Progenitor cell of endocrine pancreas (in vitro differentiated cells): ENCODE results near the gene FBXW10B. TPM values are rescaled to one million over a fixed set of nuclear protein-coding genes. Genes with fewer than 3 reads are reported as not detected.
"Not testable (repeated sequence)": the region's sequence is repeated elsewhere in the genome, so short reads cannot be mapped to it uniquely, and the experiment has no call there.

Source experiments
- DNase-seq: peaks from one replicate; pipeline ENCODE4 v3.0.0; 2021; ENCODE audit warnings: low spot score; ENCODE audit not compliant: unreplicated experiment
- H3K27ac Mint-ChIP-seq: 2 replicates; pipeline ENCODE4 v1.8.0; 2021; ENCODE audit warnings: mild to moderate bottlenecking, moderate library complexity, mixed read lengths
- H3K27me3 Mint-ChIP-seq: 2 replicates; pipeline ENCODE4 v1.8.0; 2021; ENCODE audit warnings: mixed read lengths
- H3K36me3 Mint-ChIP-seq: 2 replicates; pipeline ENCODE4 v1.8.0; 2022; ENCODE audit warnings: mixed read lengths; ENCODE audit not compliant: insufficient read depth
- H3K4me1 Mint-ChIP-seq: 2 replicates; pipeline ENCODE4 v1.8.0; 2021; ENCODE audit warnings: low read depth, mixed read lengths
- H3K4me3 Mint-ChIP-seq: 2 replicates; pipeline ENCODE4 v1.8.0; 2021; ENCODE audit warnings: low read depth, mild to moderate bottlenecking, moderate library complexity, mixed read lengths
- H3K9me3 Mint-ChIP-seq: 2 replicates; pipeline ENCODE4 v1.8.0; 2021; ENCODE audit warnings: low read depth, mixed read lengths
- total RNA-seq: library from RNA; stranded (reverse); gene quantifications from 2 replicates; pipeline ENCODE4 v1.2.1, GENCODE V29; 2021

The FBXW10B gene
- total RNA-seq, 1 donor from 2014 or later: 0.81 TPM

- H3K27me3 Mint-ChIP-seq, H3K36me3 Mint-ChIP-seq, H3K4me1 Mint-ChIP-seq: not testable (repeated sequence)
These were observed 36.2 kb downstream of the FBXW10B start for GRCh38 chr17:15583313-15583712.

GRCh38 chr17:15581462-15581861 is 38.0 kb downstream of the FBXW10B start:
- not testable (repeated sequence) for H3K36me3 Mint-ChIP-seq, H3K4me3 Mint-ChIP-seq, H3K27me3 Mint-ChIP-seq, DNase-seq, H3K4me1 Mint-ChIP-seq, H3K9me3 Mint-ChIP-seq, H3K27ac Mint-ChIP-seq

More at GRCh38 chr17:15583313-15583712, 36.2 kb downstream of the FBXW10B start:
- not testable (repeated sequence) for DNase-seq, H3K27ac Mint-ChIP-seq, H3K9me3 Mint-ChIP-seq, H3K4me3 Mint-ChIP-seq

GRCh38 chr17:15576848-15577247 is 42.7 kb downstream of the FBXW10B start:
- H3K4me3 Mint-ChIP-seq, H3K4me1 Mint-ChIP-seq, DNase-seq, H3K9me3 Mint-ChIP-seq, H3K27me3 Mint-ChIP-seq, H3K36me3 Mint-ChIP-seq, H3K27ac Mint-ChIP-seq: not testable (repeated sequence)

- H3K27me3 Mint-ChIP-seq: peaks cover 14% of the 10 kb centered on the region
- H3K36me3 Mint-ChIP-seq, H3K4me1 Mint-ChIP-seq, DNase-seq, H3K4me3 Mint-ChIP-seq, H3K9me3 Mint-ChIP-seq, H3K27ac Mint-ChIP-seq: not testable (repeated sequence)
These were observed 44.8 kb downstream of the FBXW10B start for GRCh38 chr17:15574660-15575059.

DNA sequence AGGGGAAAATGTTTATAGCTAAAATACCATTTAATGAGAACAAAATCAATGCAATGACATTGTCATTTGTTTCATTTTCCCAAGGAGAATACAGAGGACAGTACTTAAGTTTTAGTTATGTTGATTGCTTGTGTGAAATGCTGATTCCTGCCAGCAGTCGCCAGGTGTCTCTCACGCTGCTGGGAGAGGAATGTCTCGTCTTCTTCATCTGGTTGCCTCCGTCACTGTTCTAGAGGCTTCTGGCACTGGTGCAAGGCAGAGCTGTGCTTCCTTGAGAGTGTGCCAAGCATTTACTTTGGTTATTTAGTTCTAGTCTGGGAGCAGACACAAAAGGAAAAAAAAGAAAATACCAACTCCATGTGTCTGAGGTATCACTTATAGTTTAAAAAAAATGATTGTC is 45.6 kb downstream of the FBXW10B start:
- not testable (repeated sequence) for H3K36me3 Mint-ChIP-seq, H3K27ac Mint-ChIP-seq, DNase-seq, H3K4me1 Mint-ChIP-seq, H3K9me3 Mint-ChIP-seq, H3K4me3 Mint-ChIP-seq
- H3K27me3 Mint-ChIP-seq: peaks cover 14% of the 10 kb centered on the region

Other genes starting within 250 kb of the FBXW10B start
- 17.6 and 27.0 TPM in 2 replicates for gene CDRT4, start 152.1 kb downstream of the FBXW10B start, total RNA-seq
- gene TVP23C, start 56.2 kb downstream of the FBXW10B start, total RNA-seq: 36.4 and 41.7 TPM in 2 replicates
- 25.0 and 28.0 TPM in 2 replicates for gene TRIM16, start 64.6 kb upstream of the FBXW10B start, total RNA-seq
- gene ZNF286A, start 80.0 kb upstream of the FBXW10B start, total RNA-seq: 97.0 and 98.0 TPM in 2 replicates
- 2.4 and 2.9 TPM in 2 replicates for gene TBC1D26, start 112.6 kb upstream of the FBXW10B start, total RNA-seq